WTC11 (cell line): Measurements from ENCODE around the gene ATP9B. TPM values are rescaled to one million over a fixed set of nuclear protein-coding genes. Genes with fewer than 3 reads are reported as not detected.

Experiments used
- ATAC-seq: fragments of 200-7000 bp; cut with Tn5 transposase; 2 replicates; pipeline ENCODE4 v1.10.0; 2021; ENCODE audit warnings: mild to moderate bottlenecking, moderate library complexity
- CTCF ChIA-PET: fragments of 300-600 bp; sonication (Branson Sonifier 250); formaldehyde crosslinking; loops from one replicate; lab custom pipeline; 2021; ENCODE audit warnings: antibody characterized with exemption; lab: Charles Lee
- POLR2A ChIA-PET: fragments of 350-600 bp; sonication (Branson Sonifier 250); formaldehyde crosslinking; loops from one replicate; lab custom pipeline; 2021; ENCODE audit warnings: antibody characterized with exemption; lab: Charles Lee
- DNase-seq: peaks from one replicate; pipeline ENCODE4 v3.0.0; 2021; ENCODE audit warnings: low spot score
- H3K27ac Mint-ChIP-seq: 2 replicates; pipeline ENCODE4 v1.8.0; 2021; ENCODE audit warnings: mixed read lengths
- H3K27me3 Mint-ChIP-seq: 2 replicates; pipeline ENCODE4 v1.8.0; 2021; ENCODE audit warnings: low read depth, mild to moderate bottlenecking, moderate library complexity, mixed read lengths
- H3K36me3 Mint-ChIP-seq: 2 replicates; pipeline ENCODE4 v1.8.0; 2021; ENCODE audit warnings: mixed read lengths
- H3K4me1 Mint-ChIP-seq: 2 replicates; pipeline ENCODE4 v1.8.0; 2022; ENCODE audit warnings: mixed read lengths
- H3K4me3 Mint-ChIP-seq: 2 replicates; pipeline ENCODE4 v1.8.0; 2021; ENCODE audit warnings: mild to moderate bottlenecking, moderate library complexity, mixed read lengths
- H3K9me3 Mint-ChIP-seq: 2 replicates; pipeline ENCODE4 v1.8.0; 2021; ENCODE audit warnings: mixed read lengths
- JUN ChIP-seq: sonication (generic); formaldehyde crosslinking; IDR thresholded peaks from 2 replicates; pipeline ENCODE4 v1.8.0; 2023; ENCODE audit warnings: mild to moderate bottlenecking, missing genetic modification reagents
- MLX ChIP-seq: sonication (generic); formaldehyde crosslinking; IDR thresholded peaks from 2 replicates; pipeline ENCODE4 v1.8.1; 2023; ENCODE audit warnings: mild to moderate bottlenecking, missing genetic modification reagents, moderate library complexity
- MXD4 ChIP-seq: fragments of 250-450 bp; sonication (Bioruptor Pico); IDR thresholded peaks from 2 replicates; pipeline ENCODE4 v1.8.0; 2021; ENCODE audit warnings: mild to moderate bottlenecking, moderate library complexity, borderline replicate concordance
- RORB ChIP-seq: fragments of 250-450 bp; sonication (Bioruptor Pico); IDR thresholded peaks from 2 replicates; pipeline ENCODE4 v1.9.0; 2021; ENCODE audit warnings: mild to moderate bottlenecking
- SMAD4 ChIP-seq: sonication (generic); formaldehyde crosslinking; IDR thresholded peaks from 2 replicates; pipeline ENCODE4 v1.8.0; 2022; ENCODE audit warnings: mild to moderate bottlenecking, missing genetic modification reagents
- SOX15 ChIP-seq: fragments of 250-450 bp; sonication (Bioruptor Pico); IDR thresholded peaks from 2 replicates; pipeline ENCODE4 v1.9.0; 2021; ENCODE audit warnings: mild to moderate bottlenecking
- TEAD4 ChIP-seq: sonication (generic); formaldehyde crosslinking; IDR thresholded peaks from 2 replicates; pipeline ENCODE4 v1.8.0; 2022; ENCODE audit warnings: mild to moderate bottlenecking, missing genetic modification reagents
- ZNF263 ChIP-seq: sonication (generic); formaldehyde crosslinking; IDR thresholded peaks from 2 replicates; pipeline ENCODE4 v1.8.1; 2022; ENCODE audit warnings: low read depth, mild to moderate bottlenecking, moderate library complexity, missing genetic modification reagents
- ZNF423 ChIP-seq: fragments of 250-450 bp; sonication (Bioruptor Pico); IDR thresholded peaks from 2 replicates; pipeline ENCODE4 v2.1.2; 2022; ENCODE audit warnings: mild to moderate bottlenecking, moderate library complexity
- ZNF512 ChIP-seq: sonication (generic); formaldehyde crosslinking; IDR thresholded peaks from 2 replicates; pipeline ENCODE4 v1.8.1; 2022; ENCODE audit warnings: missing genetic modification reagents, borderline replicate concordance
- ZNF532 ChIP-seq: fragments of 250-450 bp; sonication (Bioruptor Pico); IDR thresholded peaks from 2 replicates; pipeline ENCODE4 v1.9.0; 2021; ENCODE audit warnings: mild to moderate bottlenecking, borderline replicate concordance
- total RNA-seq: library from RNA; stranded (reverse); gene quantifications from 3 replicates; pipeline ENCODE4 v1.2.3, GENCODE V29; 2021

Gene ATP9B
- total RNA-seq, 1 experiment from 2014 or later: 19.0 TPM

- TF ChIP-seq ZNF532 (CRISPR knock-in tag): no peak
- no peak for TF ChIP-seq ZNF512 (CRISPR knock-in tag)
- no peak for TF ChIP-seq SOX15
- TF ChIP-seq RORB: no peak
- no peak for TF ChIP-seq ZNF263
- no peak for TF ChIP-seq JUN (CRISPR knock-in tag)
- no peak for TF ChIP-seq MXD4 (CRISPR knock-in tag)
Measured at GRCh38 chr18:79410171-79410641, 341.0 kb downstream of the ATP9B start (continued).

- ChIA-PET CTCF (interaction anchor here (0.5 kb wide), 1 partner anchor 63 kb away, joined by 3 read pairs; no protein-coding TSS in a partner anchor), POLR2A (no interaction called here)
- Mint-ChIP-seq H3K4me3 (no peak overlapping the region), H3K27me3 (no peaks in the 10 kb centered on the region), H3K4me1 (peaks cover 15% of the 10 kb centered on the region), H3K9me3 (no peaks in the 10 kb centered on the region), H3K36me3 (peaks cover 3% of the 10 kb centered on the region; the same call in 1 of the 2 replicates), H3K27ac (no peak overlapping the region)
- DNase-seq (no peak), ATAC-seq (no peak)
- TF ChIP-seq TEAD4 (CRISPR knock-in tag): no peak
- TF ChIP-seq SMAD4: no peak
Measured at GRCh38 chr18:79410731-79411613, 341.8 kb downstream of the ATP9B start.

GRCh38 chr18:79411614-79412526 lies 342.7 kb downstream of the ATP9B start:
- H3K9me3 Mint-ChIP-seq: no peaks in the 10 kb centered on the region
- H3K4me1 Mint-ChIP-seq: peaks cover 10% of the 10 kb centered on the region
- TF ChIP-seq ZNF423 (CRISPR knock-in tag) (peak; percentile 70), MLX (CRISPR knock-in tag) (no peak)
- CTCF ChIA-PET: interaction anchor here (0.5 kb wide), 1 partner anchor 64 kb away, joined by 3 read pairs; no protein-coding TSS in a partner anchor
- no peaks in the 10 kb centered on the region for H3K27me3 Mint-ChIP-seq
- H3K27ac Mint-ChIP-seq: peak overlapping the region; percentile 41; the same call in 1 of the 2 replicates
- peaks cover 3% of the 10 kb centered on the region; the same call in 1 of the 2 replicates for H3K36me3 Mint-ChIP-seq
- H3K4me3 Mint-ChIP-seq: no peak overlapping the region
- ATAC-seq (peak; percentile 36), DNase-seq (no peak)
- POLR2A ChIA-PET: no interaction called here
